GM12878 (cell line): ENCODE results near the gene ELL2.

Source experiments
- CREB1 ChIP-seq: IDR thresholded peaks from 2 replicates; pipeline ENCODE4 v1.6.1; 2012; ENCODE audit warnings: low read depth, mild to moderate bottlenecking, inconsistent platforms
- CUX1 ChIP-seq: IDR thresholded peaks from 2 replicates; pipeline ENCODE4 v1.6.1; 2012; ENCODE audit warnings: improper control_type of control experiment, low read depth, low read length; ENCODE audit not compliant: insufficient replicate concordance
- FOXM1 ChIP-seq: IDR thresholded peaks from 2 replicates; pipeline ENCODE4 v1.6.1; 2012; ENCODE audit warnings: low read depth, mild to moderate bottlenecking, inconsistent platforms, low read length, moderate library complexity
- MAX ChIP-seq: IDR thresholded peaks from 2 replicates; pipeline ENCODE4 v1.6.1; 2012; ENCODE audit warnings: low read depth, low read length, improper control_type of control experiment
- POLR2A ChIP-seq: IDR thresholded peaks from 2 replicates; pipeline ENCODE4 v1.6.1; 2011; ENCODE audit warnings: low read depth, mild to moderate bottlenecking, low read length
- SP1 ChIP-seq: IDR thresholded peaks from one replicate; pipeline ENCODE4 v1.6.1; 2011; ENCODE audit warnings: low read depth, low read length
- TAF1 ChIP-seq: IDR thresholded peaks from 2 replicates; pipeline ENCODE4 v1.6.1; 2011; ENCODE audit warnings: mild to moderate bottlenecking, low read depth, low read length, borderline replicate concordance
- YY1 ChIP-seq: IDR thresholded peaks from 2 replicates; pipeline ENCODE4 v1.6.1; 2011; ENCODE audit warnings: low read depth, mild to moderate bottlenecking, low read length
- ZNF592 ChIP-seq: fragments of 450-650 bp; IDR thresholded peaks from 2 replicates; pipeline ENCODE4 v1.6.1; 2017; ENCODE audit warnings: mild to moderate bottlenecking, moderate library complexity

GRCh38 chr5:96004087-96004486 lies 42.4 kb upstream of the ELL2 start:
- TF ChIP-seq POLR2A (no peak), YY1 (no peak), MAX (no peak), ZNF592 (no peak), CUX1 (no peak), FOXM1 (no peak), TAF1 (no peak), SP1 (no peak), CREB1 (no peak)
